ENCODE data around the gene PLA2G4B.

PLA2G4B gene, protein sequence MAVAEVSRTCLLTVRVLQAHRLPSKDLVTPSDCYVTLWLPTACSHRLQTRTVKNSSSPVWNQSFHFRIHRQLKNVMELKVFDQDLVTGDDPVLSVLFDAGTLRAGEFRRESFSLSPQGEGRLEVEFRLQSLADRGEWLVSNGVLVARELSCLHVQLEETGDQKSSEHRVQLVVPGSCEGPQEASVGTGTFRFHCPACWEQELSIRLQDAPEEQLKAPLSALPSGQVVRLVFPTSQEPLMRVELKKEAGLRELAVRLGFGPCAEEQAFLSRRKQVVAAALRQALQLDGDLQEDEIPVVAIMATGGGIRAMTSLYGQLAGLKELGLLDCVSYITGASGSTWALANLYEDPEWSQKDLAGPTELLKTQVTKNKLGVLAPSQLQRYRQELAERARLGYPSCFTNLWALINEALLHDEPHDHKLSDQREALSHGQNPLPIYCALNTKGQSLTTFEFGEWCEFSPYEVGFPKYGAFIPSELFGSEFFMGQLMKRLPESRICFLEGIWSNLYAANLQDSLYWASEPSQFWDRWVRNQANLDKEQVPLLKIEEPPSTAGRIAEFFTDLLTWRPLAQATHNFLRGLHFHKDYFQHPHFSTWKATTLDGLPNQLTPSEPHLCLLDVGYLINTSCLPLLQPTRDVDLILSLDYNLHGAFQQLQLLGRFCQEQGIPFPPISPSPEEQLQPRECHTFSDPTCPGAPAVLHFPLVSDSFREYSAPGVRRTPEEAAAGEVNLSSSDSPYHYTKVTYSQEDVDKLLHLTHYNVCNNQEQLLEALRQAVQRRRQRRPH

DNA sequence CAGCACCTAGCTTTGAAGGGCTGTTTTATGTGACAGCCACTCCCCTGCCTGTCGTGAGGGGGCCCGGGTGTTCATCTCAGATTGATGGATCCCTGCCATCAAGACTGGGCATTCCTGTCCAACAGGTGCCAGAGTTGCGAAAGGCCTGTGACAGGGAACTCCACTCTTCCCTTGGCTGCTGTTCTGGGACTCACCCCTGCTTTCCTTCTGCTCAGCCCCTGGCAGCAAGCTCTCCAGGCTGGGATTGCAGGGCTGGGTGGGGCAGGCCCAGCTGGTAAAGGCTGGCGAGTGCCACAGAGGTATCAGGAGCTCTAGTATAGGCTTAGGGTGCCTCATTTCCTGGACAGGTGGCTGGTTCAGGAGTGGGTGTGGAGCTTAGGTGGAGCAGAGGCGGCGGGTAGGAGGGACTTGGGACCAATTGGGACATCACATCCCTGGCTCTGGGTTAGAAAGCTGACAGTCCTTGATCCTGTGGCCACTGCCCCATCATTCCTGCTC lies at the start of gene PLA2G4B:
PLA2G4B (plus strand) TSS at position 448 of the 498 bp plus-strand sequence. CDS start 67 bp downstream, outside the sequence.
- no peak for DNase-seq

DNA sequence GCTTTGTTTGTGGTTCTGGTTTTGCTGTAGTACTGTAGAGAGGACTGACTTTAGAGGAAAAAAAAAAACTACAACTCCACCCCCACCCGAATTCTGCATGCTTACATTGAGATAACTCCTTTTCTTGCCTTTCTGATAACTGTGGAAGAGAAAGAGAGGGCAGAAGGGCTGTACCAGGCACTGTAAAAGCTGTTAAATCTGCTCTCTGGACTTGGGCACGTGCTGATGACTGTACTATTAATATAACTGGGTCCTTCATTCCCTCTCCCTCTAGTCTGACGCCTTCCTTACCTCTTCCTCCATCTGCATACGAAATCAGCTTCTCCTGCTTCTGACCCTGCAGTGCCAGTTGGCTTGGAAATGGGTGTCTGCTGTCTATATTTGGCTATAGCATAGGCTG lies 49.4 kb upstream of the PLA2G4B start:
- DNase-seq: no peak

DNA sequence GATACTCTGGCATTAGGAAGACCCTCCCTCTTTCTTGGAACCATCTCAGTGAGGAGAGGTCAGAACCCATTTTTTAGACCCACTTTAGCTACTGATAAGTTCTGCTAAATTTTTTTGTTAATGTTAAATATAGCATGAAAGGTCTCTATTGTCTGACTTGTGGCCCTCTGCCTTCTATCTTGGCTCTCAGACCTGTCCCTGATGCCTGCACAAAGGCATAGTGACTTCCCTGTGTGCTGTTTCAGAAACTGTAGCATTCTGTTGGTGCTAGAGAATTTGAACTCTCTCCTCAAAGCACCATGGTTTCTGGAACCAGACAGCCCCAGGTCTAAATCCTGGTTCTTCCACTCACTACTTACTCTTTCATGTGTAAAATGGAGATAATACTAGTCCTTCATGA lies 49.0 kb upstream of the PLA2G4B start:
- DNase-seq: no peak

DNA sequence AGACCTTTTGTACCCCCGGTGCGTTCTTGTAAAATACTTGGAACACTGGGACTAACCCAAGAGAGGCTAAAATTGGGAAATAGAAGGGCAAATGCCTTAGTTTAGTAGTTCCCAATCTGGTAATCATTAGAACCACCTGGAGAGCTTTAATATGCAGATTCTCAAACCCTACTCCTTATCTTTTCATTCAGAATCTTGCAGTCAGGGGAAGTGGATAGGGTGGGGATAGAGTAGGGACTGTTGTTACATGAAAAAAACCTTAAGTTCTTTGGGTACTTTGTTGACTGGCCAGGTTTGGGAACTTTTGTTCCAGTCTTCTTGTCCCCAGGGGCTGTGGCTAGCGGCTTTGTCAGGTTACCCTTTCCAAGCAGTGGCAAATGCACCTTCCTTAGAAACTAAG lies 48.5 kb upstream of the PLA2G4B start:
- DNase-seq: no peak

DNA sequence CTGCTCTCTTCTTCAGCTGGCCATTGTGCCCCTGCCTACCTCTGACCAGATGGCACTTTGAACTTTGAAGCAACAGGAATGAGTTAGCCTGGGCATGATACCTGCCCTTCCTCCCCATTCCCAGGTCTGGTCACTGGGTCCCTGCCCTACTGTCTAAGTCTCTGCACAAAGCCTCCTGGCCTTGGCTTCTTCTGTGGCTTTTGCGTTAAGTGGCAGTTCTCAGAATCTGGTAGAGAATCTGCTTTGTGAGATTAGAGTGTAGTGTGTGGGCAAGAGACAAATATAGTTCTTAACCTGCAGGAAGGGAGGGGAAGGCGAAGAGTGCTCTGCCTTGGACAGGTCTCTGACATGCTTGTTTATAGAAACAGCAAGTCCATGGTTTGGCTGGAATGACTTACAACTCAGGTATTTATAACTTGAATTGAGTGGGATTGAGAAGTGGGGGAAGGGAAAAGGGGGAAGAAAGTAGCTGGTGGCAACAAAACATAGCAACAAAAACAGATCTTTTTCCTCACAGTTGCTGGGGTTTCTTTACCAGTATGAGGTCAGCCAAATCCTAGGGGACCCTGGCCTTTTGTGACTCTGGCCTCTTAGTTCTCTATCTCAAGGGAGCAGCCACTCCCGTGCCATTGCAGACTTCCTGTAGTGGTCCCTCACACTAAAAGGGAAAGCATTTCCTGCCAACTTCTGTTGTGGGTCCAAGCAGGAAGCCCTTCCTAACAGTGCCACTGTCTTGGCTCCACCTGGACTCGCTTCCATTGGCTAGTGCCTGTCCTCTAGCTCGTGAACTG lies 47.7 kb upstream of the PLA2G4B start:
- DNase-seq: no peak

DNA sequence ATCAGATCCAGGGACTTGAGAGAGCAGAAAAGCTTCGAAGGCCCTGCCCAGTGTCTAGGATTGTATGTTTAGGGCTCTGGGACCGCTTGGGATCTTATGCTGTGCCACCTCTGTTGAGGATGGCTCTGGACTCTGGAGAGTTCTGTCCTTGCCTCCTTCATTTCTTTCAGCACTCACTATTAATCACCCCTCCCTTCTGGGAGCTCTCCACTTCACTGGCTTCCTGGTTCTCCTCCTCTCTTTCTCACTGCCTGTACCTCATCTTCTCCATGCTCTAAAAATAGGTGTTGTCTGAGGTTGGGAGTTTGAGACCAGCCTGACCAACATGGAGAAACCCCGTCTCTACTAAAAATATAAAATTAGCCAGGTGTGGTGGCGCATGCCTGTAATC lies 47.1 kb upstream of the PLA2G4B start:
- no peak for DNase-seq

DNA sequence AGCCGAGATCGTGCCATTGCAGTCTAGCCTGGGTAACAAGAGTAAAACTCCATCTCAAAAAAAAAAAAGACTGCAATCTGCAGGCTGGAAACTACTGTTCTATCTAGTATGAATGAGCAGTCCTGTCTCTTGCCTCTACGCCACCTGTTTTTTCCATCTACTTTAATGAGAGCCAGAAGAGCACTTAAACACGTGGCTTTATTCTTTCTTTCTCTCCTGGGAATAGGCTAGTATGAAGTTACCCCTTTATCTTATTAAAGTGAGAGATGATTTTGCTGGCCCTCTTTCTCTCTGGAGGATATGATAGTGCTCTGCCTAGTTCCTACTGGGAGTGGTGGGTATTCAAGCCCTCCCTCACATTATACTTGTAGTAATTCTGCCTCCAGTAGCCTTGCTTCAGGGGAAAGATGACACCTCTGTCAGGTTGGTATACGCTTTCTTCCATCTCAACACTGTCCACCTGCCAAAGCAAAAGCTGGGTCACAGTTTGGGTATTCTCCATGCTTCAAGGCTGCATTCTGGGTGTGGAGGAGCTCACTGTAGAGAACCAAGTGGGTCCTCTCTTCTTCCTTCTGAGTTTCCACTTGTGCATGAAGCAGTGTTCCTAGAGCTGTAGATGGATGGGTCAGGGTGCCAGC lies 46.5 kb upstream of the PLA2G4B start:
- DNase-seq: no peak

DNA sequence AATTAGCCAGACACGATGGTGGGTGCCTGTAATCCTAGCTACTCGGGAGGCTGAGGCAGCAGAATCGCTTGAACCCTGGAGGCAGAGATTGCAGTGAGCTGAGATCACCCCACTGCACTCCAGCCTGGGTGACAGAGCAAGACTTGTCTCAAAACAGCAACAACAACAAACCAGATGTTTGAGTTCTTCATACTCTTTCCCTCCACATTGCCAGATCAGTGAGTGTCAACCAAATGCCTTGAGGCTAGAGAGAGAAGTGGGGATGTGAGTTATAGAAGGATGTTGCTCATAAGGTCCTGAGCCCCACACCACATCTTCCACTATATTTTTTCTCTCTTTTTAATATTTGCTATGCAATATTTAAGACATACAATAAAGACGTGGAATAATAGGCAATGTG lies 44.6 kb upstream of the PLA2G4B start:
- no peak for DNase-seq

DNA sequence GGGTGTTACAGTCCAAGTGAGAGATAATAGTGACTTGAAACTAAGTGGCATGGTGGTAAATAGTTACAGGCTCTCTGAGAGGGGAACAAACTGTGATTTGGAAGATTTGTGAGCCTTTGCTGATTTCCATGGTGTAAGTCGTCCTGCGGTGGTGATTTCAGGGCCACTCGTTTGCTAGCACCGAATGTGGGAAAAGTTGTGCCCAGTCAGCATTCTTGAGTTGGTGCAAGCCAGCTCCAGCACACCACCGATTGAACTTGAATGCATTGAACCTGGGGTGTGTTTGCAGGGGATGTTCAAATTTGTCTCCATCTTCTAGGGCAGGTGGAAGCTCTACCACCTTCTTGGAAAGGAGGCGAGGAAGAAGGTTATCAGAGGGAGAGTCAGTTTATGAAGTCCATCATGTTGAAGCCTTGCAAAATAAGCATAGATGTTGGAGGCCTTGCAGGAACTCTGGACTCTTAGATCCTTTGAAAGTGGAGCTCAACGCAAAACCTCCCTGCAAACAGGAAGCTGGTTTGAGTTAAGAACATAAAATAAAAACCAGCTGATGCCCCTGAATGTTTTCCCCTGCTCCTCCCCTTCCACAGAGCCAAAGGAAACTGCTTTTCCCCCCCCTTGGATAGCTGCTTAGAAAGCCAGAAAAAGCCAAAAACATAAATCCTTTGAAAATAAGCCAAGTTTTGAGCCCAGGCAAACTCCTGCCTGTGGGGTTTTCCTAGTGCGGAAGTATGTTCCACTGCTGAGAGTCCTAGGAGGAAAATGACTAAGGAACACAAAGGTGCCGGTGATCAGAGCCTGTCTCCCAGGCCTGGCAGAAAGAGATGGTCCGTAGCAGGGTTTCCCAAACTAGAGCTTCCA lies 42.4 kb upstream of the PLA2G4B start:
- DNase-seq: no peak

DNA sequence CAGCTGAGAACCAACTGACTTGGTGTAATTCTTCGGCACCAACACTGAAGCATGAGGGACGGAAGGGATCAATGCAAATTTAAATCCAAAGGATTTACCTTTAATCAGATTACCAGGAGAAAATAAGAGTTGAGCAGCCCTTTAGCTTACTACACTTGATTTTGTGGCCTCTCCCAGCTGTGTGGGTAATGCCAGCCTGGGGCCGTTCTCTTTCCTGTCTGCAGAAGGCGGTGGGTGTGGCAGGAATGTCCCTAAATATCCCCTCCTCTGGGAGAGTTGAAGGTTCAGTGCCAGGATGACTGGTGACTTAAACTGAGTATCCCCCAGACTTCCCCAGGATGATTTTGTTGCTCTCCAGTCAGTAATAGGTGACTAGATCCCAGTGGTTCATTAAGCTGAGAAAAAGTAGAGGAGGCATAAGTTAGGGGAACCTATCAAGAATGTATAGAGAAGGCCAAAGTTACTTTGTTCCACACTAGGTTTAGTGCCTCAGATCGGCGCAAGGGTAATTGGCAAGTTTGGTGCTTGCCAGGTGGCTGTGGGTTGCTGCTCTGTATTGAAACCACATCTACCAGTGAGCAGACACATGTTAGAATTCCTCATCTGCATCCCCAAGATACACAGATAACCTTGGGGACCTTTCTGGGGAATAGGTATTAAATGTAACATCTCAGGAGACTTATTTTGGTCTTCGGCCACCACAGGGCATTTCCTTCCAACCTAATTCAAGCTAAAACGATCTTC lies 41.3 kb upstream of the PLA2G4B start:
- no peak for DNase-seq

DNA sequence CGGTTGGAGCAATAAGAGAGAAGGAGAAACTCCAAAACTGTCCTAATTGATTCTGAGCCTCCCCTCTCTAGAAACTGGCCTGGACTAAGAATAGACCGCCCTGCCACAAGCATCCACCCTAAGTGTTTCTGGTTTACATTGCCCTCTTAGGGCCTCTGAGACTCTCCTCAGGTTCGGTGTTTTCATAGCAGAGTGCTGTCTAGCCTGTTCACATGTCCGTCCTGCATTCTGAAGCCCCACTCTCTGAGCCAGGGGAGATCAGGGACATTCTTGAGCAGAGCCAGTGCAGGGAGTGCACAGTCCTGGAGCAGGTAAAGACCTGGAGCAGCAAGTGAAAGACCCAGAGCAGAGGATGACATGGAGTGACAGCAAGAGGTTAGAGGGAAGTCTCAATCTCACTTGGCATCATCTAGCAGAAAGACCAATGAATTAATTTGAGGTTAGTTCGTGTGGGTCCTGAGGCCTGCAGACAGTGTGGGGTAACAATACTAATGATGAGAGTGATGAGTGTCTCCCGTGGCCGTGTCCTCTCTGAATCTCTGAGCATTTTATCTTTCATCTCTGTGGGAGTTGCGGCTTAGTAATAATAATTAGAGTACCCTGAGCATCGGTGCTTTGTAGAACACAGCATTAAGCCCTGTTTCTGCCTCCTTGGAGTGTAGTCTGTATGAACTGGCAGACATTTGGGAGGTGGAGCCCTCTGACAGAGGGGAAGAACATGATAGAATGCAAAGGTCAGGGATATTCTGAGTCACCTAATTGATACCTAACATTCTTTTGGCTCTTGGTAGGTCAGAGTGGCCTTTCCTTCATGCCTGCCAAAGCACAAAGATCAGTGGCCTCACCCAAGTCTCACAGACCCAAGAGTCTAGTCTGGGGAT lies 39.8 kb upstream of the PLA2G4B start:
- DNase-seq: no peak

DNA sequence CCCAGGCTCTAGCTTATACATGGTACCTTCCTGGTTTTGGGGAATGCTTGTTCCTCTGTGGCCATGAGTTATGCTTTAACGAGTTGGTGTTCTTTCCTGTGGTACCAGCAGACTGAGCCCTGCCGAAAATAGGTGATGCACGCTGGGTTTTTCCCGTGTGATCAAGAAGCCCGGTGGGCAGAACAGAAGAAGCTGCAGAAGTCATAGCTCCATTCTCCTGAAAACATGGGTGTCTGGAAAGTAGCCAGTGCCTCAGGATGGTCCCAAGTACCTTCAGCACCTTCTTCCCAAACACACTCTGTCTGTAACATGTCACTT lies 39.2 kb upstream of the PLA2G4B start:
- no peak for DNase-seq

DNA sequence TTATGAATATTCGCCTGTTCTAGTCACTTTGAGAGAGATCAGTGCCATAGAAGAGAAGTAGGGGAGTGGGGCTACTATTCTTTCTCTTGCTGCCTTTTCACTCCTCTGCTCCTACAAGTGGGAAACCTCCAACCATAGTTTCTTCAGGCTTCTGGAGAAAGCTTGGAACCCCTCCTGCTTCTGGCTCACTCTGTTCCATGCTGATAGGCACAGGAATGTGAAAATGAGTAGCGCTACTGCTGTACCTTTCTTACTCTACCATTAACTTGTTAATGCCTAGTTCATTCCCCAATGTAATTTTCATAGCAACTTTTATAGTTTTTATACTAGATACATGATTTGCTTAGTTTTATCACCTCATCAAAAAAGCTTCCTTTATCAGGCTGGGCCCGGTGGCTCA lies 37.5 kb upstream of the PLA2G4B start:
- DNase-seq: no peak

DNA sequence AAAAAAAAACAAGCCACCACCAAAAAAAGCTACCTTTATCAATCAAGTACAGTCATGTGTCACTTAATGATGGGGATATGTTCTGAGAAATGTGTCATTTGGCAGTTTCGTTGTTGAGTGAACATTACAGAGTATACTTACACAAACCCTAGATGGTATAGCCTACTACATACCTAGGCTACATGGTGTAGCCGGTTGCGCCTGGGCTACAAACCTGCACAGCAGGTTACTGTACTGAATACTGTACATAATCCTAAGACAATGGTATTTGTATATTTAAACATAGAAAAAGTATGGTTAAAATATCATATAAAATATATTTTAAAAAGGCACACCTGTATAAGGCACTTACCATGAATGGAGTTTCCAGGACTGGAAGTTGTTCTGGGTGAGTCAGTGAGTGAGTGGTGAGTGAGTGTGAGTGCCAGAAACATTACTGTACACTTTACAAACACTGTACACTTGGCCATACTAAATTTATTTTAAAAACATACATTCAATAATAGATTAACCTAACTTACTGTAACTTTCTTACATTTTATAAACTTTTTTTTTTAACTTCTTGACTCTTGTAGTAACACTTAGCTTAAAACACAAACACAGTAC lies 36.7 kb upstream of the PLA2G4B start:
- DNase-seq: no peak

DNA sequence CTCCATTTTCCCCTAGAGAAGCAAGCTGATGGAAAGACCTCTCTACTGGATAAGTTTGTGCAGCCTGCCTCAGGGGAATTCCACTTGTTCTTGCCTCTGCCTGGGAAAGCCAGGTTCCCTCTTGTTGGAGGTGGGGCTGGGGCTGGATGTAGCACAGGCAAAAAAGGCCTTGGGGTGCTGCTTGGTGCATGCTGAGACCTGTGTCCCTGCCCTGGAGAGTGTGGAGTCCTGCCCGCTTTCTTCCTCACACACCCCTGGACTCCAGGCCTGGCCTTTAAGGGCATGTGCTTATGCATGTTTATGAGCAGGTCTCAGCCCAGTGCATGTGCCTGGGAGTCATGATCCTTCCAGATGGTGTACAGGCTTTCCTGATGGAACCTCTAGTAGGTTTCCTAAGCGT lies 34.3 kb upstream of the PLA2G4B start:
- no peak for DNase-seq

DNA sequence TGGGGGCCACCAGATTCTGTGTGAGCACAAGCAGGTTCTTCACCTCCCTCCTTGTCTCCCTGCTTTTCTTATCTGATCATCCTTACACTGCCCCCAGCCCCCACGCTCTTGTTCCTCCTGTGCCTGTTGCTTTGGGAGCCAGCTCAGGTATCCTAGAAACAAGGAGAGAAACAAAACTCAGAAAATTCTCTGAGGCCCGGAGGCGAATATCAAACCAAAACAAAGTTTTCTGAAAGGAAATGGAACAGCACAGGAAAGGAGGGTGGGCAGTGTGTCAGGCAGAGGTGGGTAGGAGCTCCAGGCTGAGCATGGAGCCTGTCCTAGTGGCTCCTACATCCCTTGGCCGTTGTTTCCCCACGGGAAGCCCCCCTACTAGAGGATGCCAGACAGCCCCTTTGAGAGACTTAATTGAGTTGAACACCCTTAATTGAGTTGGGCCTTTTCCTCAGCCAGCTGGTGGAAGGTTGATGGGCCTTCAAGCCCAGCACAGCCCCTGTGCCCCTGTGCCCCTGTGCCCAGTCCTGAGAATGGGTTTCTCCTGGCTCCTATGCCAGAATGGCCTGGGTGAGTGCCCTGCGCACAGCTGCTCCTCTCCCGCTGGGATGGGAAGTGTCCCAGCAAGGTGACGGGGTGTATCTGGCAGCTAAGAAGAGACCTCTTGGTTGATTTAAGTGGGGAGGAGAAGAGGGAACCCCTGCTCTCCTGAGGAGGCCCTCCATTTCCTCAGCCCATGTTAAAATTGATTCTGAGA lies 33.6 kb upstream of the PLA2G4B start:
- DNase-seq: no peak

DNA sequence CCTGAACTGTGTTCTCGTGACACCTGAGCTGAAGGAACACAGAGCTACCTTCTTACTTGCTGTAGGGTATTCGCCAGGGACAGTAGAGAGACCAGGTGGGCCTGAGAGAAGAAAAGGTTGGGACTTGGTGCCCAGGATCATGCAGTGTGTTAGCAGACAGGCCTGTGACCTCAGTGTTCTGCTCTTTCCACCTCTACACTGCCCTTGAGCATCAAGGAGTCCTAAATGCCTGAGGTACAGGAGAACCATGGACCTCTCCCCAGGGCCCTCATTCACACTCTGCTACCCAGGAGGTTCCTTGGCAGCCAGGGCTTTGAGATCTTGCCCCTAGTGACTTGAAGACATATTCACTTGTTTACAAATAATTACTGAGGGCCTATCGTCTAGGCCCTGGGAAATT lies 32.9 kb upstream of the PLA2G4B start:
- no peak for DNase-seq

DNA sequence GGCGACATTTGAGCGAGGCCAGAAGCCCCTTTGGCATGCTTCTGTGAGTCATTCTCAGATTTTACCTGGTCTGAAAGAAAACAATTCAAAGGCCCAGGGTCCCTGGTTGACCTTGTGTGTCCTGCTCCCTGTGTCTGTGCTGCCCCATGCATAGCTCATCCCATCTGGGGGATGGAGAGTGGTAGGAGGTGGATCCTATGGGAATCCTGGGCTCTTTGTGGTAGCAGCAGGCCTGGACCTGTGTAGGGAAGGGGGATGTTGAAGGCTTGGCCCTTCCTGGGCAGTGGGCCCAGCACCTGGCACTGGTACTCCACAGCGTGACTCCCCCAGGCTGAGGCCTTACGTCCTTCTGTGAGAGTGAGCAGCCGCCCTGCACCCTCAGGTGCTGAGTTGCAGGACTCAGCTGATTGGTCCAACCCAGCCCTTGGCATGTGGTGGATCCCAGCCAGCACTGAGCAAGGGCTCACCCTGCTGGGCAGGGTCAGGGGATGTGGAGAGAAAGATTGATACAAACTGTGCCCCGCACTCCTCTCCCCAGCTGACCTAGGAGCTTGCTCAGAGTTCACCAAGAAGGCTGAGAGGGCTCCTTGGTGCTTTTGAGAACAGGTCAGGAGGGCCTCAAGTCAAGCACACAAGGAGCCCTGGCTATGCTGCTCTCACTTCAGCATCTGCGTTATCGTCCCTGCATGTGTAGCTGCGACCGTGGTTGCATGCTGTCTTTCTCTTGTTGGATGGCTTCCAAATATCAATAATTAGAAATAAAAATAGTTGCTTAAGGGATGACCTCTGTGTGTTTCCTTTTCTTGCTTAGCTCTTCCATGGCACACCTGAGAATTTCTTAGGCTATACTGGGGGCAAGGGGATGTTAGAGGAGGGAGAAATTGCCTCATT lies 32.1 kb upstream of the PLA2G4B start:
- DNase-seq: no peak
